NCI-H146 treated with DMSO at 0.1 percent for 48 hours (cell line): ENCODE data around the gene BNIP2.
A peak's percentile ranks its signal among the peaks of the same experiment; 100 is the strongest.
"Not testable (repeated sequence)": the region's sequence is repeated elsewhere in the genome, so short reads cannot be mapped to it uniquely, and the experiment has no call there.

Experiments used
- DNase-seq: peaks from one replicate; lab custom pipeline; 2025; ENCODE audit not compliant: unreplicated experiment; lab: John Stamatoyannopoulos, UW

The BNIP2 gene

GRCh38 chr15:59688782-59689625 is at the start of gene BNIP2:
TSS of gene BNIP2 (minus strand) at chr15:59689320. CDS start at chr15:59682457, 6,863 bp downstream.
- DNase-seq, result peak; percentile 79

- DNase-seq, result peak; percentile 67
Observed at GRCh38 chr15:59738676-59739075, 49.6 kb upstream of the BNIP2 start.

GRCh38 chr15:59736181-59736580 is 47.1 kb upstream of the BNIP2 start:
- no peak for DNase-seq

- no peak for DNase-seq
Observed at GRCh38 chr15:59725151-59725486, 36.0 kb upstream of the BNIP2 start.

GRCh38 chr15:59723687-59724346 is 34.7 kb upstream of the BNIP2 start:
- no peak for DNase-seq

- DNase-seq, result no peak
Observed at GRCh38 chr15:59722476-59722875, 33.4 kb upstream of the BNIP2 start.

- DNase-seq, result no peak
Observed at GRCh38 chr15:59722037-59722436, 32.9 kb upstream of the BNIP2 start.

GRCh38 chr15:59721411-59721810 is 32.3 kb upstream of the BNIP2 start:
- DNase-seq, result no peak

- no peak for DNase-seq
Observed at GRCh38 chr15:59713177-59713576, 24.1 kb upstream of the BNIP2 start.

- DNase-seq, result peak; percentile 30
Observed at GRCh38 chr15:59711451-59712243, 22.5 kb upstream of the BNIP2 start.

GRCh38 chr15:59707619-59708018 is 18.5 kb upstream of the BNIP2 start:
- no peak for DNase-seq

GRCh38 chr15:59703979-59704796 is 15.1 kb upstream of the BNIP2 start:
- no peak for DNase-seq

GRCh38 chr15:59702351-59702750 is 13.2 kb upstream of the BNIP2 start:
- no peak for DNase-seq

- DNase-seq, result no peak
Observed at GRCh38 chr15:59701880-59702279, 12.8 kb upstream of the BNIP2 start.

- DNase-seq, result no peak
Observed at GRCh38 chr15:59699810-59700431, 10.8 kb upstream of the BNIP2 start.

- not testable (repeated sequence) for DNase-seq
Observed at GRCh38 chr15:59698065-59698464, 8.9 kb upstream of the BNIP2 start.

- no peak for DNase-seq
Observed at GRCh38 chr15:59696332-59696731, 7.2 kb upstream of the BNIP2 start.

- no peak for DNase-seq
Observed at GRCh38 chr15:59694779-59695178, 5.7 kb upstream of the BNIP2 start.

GRCh38 chr15:59691194-59691805 is 2.2 kb upstream of the BNIP2 start:
- DNase-seq, result no peak
